Activated T-cell treated with anti-CD3 and anti-CD28 coated beads, Interleukin-2, amount 50 U/mL, for 72 hours (primary cell): Measurements from ENCODE around the gene MED29. TPM values are rescaled to one million over a fixed set of nuclear protein-coding genes. Genes with fewer than 3 reads are reported as not detected.
"Not testable (repeated sequence)": the region's sequence is repeated elsewhere in the genome, so short reads cannot be mapped to it uniquely, and the experiment has no call there.

Experiments used
- ATAC-seq, 2 donors: fragments of 150-1000 bp; cut with Tn5 transposase; replicated peaks in 1 of 2; 2 replicates each; pipeline ENCODE4 v1.10.0; 2021; ENCODE audit warnings: moderate library complexity in 2 of 2, mild to moderate bottlenecking in 1 of 2
- DNase-seq, 2 donors: peaks; one replicate each; pipeline ENCODE4 v3.0.0; 2021 to 2022; ENCODE audit warnings: mixed read lengths in 1 of 2
- H3K27ac Mint-ChIP-seq: one replicate; pipeline ENCODE4 v1.8.0; 2022; ENCODE audit warnings: mild to moderate bottlenecking, moderate library complexity, mixed read lengths
- H3K27me3 Mint-ChIP-seq: one replicate; pipeline ENCODE4 v1.8.0; 2022; ENCODE audit warnings: low read depth, mixed read lengths
- H3K36me3 Mint-ChIP-seq, 2 donors: one replicate each; pipeline ENCODE4 v1.8.0; 2022; ENCODE audit warnings: mixed read lengths in 2 of 2, mild to moderate bottlenecking in 1 of 2; ENCODE audit not compliant: insufficient read depth in 2 of 2
- H3K4me1 Mint-ChIP-seq: one replicate; pipeline ENCODE4 v1.8.0; 2022; ENCODE audit warnings: low read depth, mixed read lengths
- H3K4me3 Mint-ChIP-seq, 2 donors: one replicate each; pipeline ENCODE4 v1.8.0; 2022; ENCODE audit warnings: mild to moderate bottlenecking in 2 of 2, mixed read lengths in 2 of 2, moderate library complexity in 2 of 2
- H3K9me3 Mint-ChIP-seq, 2 donors: one replicate each; pipeline ENCODE4 v1.8.0; 2022; ENCODE audit warnings: mixed read lengths in 2 of 2
- total RNA-seq, 2 donors: library from RNA; stranded (reverse); gene quantifications; one replicate each; pipeline ENCODE4 v1.2.3, GENCODE V29; 2022

Gene MED29
- total RNA-seq, 2 donors from 2014 or later = 26.4 to 34.3 TPM

DNA sequence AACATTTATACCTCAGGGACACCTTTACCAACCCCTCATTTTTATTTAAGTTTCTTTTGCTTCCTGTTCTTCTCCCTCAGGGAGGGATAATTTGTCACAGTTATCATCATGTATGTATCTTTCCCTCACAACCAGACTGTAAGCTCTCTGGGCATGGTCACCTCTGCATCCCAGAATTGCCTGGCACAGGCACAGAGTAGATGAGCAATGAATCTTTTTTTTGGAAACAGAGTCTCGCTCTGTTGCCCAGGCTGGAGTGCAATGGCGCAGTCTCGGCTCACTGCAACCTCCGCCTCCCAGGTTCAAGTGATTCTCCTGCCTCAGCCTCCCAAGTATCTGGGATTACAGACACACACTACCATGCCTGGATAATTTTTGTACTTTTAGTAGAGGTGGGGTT is 11.8 kb upstream of the MED29 start:
- not testable (repeated sequence) for H3K4me1 Mint-ChIP-seq

GRCh38 chr19:39379865-39380396 is 11.2 kb upstream of the MED29 start:
- Mint-ChIP-seq H3K4me1 (no peaks in the 10 kb centered on the region), H3K27me3 (no peaks in the 10 kb centered on the region), H3K36me3 (peaks cover 3 to 17% of the 10 kb centered on the region in 2 donors), H3K27ac (no peak overlapping the region), H3K4me3 (no peak overlapping the region), H3K9me3 (no peaks in the 10 kb centered on the region)
- ATAC-seq (no peak), DNase-seq (no peak)

More for the DNA sequence above, 11.8 kb upstream of the MED29 start:
- DNase-seq, H3K27me3 Mint-ChIP-seq, ATAC-seq, H3K27ac Mint-ChIP-seq, H3K4me3 Mint-ChIP-seq, H3K9me3 Mint-ChIP-seq: not testable (repeated sequence)
- H3K36me3 Mint-ChIP-seq = peaks cover 3 to 17% of the 10 kb centered on the region in 2 donors

- DNase-seq (no peak), ATAC-seq (no peak)
- Mint-ChIP-seq H3K9me3 (no peaks in the 10 kb centered on the region), H3K36me3 (peaks cover 3 to 17% of the 10 kb centered on the region in 2 donors), H3K27ac (no peak overlapping the region), H3K27me3 (no peaks in the 10 kb centered on the region), H3K4me1 (no peaks in the 10 kb centered on the region), H3K4me3 (no peak overlapping the region)
Measured at GRCh38 chr19:39380521-39381502, 10.4 kb upstream of the MED29 start.

GRCh38 chr19:39381910-39382611 is 9.1 kb upstream of the MED29 start:
- ATAC-seq = no peak
- DNase-seq = no peak
- peak overlapping the region; percentile 71 for H3K27ac Mint-ChIP-seq
- H3K36me3 Mint-ChIP-seq = peaks cover under 1 to 22% of the 10 kb centered on the region in 2 donors
- H3K4me1 Mint-ChIP-seq = no peaks in the 10 kb centered on the region
- H3K4me3 Mint-ChIP-seq = no peak overlapping the region
- no peaks in the 10 kb centered on the region for H3K9me3 Mint-ChIP-seq
- no peaks in the 10 kb centered on the region for H3K27me3 Mint-ChIP-seq

- Mint-ChIP-seq H3K36me3 (peaks cover 0 to 20% of the 10 kb centered on the region in 2 donors), H3K4me1 (no peaks in the 10 kb centered on the region), H3K27me3 (no peaks in the 10 kb centered on the region), H3K4me3 (no peak overlapping the region), H3K9me3 (no peaks in the 10 kb centered on the region), H3K27ac (no peak overlapping the region)
- no peak for ATAC-seq
- DNase-seq = no peak
Measured at GRCh38 chr19:39382991-39383828, 8.0 kb upstream of the MED29 start.

GRCh38 chr19:39384839-39385568 is 6.2 kb upstream of the MED29 start:
- Mint-ChIP-seq H3K4me1 (peaks cover 14% of the 10 kb centered on the region), H3K9me3 (no peaks in the 10 kb centered on the region), H3K27me3 (no peaks in the 10 kb centered on the region), H3K27ac (no peak overlapping the region), H3K4me3 (no peak overlapping the region), H3K36me3 (peaks cover 6 to 26% of the 10 kb centered on the region in 2 donors)
- ATAC-seq (no peak), DNase-seq (no peak)

DNA sequence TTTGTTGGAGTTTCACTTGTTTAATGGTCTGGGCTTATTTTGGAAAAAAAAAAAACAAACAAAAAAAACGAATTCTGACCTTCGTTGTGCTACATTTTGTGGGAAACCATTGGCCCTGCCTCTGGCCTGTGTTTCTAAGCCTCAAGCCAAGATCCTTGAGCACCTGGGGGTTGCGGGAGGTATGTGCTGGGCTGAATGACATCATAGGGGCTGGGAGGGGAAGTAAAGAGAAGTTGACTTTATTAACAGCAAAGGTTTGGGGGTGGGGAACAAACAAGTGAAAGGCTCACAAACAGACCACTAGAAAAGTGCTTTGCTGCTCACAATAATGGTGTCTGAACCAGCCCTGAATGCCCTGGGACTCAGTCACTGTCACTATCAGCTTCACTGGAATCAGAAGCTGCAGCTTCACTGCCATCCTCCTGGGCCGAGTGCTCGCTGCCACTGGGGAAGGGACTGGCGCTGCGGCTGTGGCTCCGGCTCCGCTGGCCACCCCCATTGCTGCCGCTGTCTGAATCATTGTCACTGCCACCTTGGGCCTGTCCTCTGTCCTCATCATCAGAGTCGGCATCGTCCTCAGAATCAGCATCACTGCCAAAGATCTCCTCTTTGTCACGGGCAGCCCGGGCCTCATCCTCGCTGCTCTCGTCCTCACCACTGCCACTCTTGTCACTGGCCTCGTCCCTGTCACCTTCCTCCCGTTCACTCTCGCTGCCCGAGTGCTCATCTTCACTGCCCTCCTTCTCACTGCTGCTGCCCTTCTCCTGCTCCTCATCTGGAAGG is 5.4 kb upstream of the MED29 start:
- Mint-ChIP-seq H3K27ac (no peak overlapping the region), H3K4me1 (peaks cover 18% of the 10 kb centered on the region), H3K36me3 (peaks cover 6 to 26% of the 10 kb centered on the region in 2 donors)

GRCh38 chr19:39386557-39386956 is 4.6 kb upstream of the MED29 start:
- Mint-ChIP-seq H3K4me3 (no peak overlapping the region), H3K9me3 (no peaks in the 10 kb centered on the region), H3K27me3 (no peaks in the 10 kb centered on the region), H3K4me1 (peaks cover 23% of the 10 kb centered on the region), H3K36me3 (peaks cover 8 to 26% of the 10 kb centered on the region in 2 donors), H3K27ac (no peak overlapping the region)
- no peak for DNase-seq
- ATAC-seq = no peak

More for the DNA sequence above, 5.4 kb upstream of the MED29 start:
- H3K9me3 Mint-ChIP-seq = no peaks in the 10 kb centered on the region
- DNase-seq = no peak
- ATAC-seq = no peak
- no peaks in the 10 kb centered on the region for H3K27me3 Mint-ChIP-seq
- H3K4me3 Mint-ChIP-seq = no peak overlapping the region

DNA sequence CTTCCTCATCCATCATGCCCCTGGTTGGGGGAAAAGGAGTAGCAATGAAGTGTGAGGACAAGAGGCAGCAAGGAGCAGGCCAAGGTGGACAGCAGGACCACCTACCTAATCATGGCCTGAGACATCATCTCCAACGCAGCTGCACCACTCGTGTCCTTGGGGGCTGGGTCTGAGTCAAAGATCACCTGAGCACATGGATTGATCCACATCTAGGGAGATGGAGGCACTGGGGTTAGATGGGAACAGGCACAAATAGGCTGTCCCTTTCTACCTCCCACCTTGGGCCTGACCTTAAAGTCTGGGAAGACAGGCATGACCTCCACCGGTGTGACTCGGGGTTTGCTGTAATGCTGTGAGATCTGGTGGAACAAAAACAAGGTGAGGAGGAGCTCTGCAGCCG is 2.5 kb upstream of the MED29 start:
- no peaks in the 10 kb centered on the region for H3K9me3 Mint-ChIP-seq
- H3K27ac Mint-ChIP-seq = peak overlapping the region; percentile 43
- ATAC-seq (no peak), DNase-seq (no peak)
- no peaks in the 10 kb centered on the region for H3K27me3 Mint-ChIP-seq
- H3K4me1 Mint-ChIP-seq = peaks cover 40% of the 10 kb centered on the region
- H3K4me3 Mint-ChIP-seq = peak overlapping the region in 1 of 2 donors; percentile 4
- peaks cover 11 to 28% of the 10 kb centered on the region in 2 donors for H3K36me3 Mint-ChIP-seq

DNA sequence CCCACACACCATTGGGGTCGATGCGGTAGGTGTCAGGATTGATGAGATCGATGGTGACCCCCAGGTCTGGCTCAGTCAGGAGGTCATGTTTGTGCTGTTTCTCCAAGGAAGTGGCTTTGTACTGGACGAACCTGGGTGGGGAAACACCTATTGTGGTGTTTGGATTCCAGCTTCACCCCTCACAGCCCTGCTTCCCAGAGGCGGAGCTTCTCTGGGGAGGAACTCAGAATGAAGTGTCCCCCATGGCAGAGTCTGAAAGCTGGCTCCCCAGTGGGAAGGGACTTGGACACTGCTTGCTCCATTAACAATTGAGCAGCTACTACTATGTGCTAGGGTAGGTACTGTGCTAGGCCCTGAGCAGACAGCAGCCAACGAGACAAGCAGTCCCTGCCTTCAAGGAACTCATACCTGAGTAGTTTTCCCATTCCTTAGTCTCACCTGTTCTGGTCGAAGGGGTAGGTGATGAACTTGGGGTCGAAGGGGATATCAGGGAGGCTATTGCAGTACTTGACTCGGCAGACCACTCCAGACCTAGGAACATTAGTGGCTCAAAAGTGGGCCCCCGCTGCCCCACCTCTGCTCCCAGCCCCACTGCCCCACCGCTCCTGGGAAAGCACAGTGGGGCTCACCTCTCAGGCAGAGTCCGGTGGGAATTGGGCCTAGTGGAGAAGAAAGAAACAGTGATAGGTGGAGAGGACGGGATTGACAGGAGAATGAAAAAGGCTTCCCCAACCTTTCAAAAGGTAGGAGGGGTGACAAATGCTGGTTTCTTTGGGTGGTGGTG is 1.4 kb upstream of the MED29 start:
- DNase-seq = no peak
- Mint-ChIP-seq H3K36me3 (peaks cover 11 to 31% of the 10 kb centered on the region in 2 donors), H3K4me3 (peak overlapping the region; percentile 99), H3K27ac (peak overlapping the region; percentile 95), H3K4me1 (peaks cover 44% of the 10 kb centered on the region), H3K9me3 (no peaks in the 10 kb centered on the region), H3K27me3 (no peaks in the 10 kb centered on the region)
- no peak for ATAC-seq

DNA sequence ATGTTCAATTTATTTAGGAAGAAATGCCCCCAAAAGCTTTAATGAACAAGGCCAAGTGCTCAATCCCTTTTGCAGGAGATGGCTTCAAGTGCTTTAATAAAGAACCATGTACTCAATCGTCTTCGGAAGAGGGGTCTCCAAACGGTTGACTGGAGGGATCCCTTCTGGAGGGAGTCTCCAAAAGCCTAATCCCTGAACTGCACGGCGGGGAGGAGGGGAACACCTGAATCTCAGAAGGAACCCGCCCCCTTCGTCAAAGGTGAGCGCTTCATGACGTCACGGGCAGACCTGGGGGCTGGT is 777 bp upstream of the MED29 start:
- DNase-seq (no peak), ATAC-seq (no peak)
- Mint-ChIP-seq H3K4me1 (peaks cover 46% of the 10 kb centered on the region), H3K36me3 (peaks cover 11 to 34% of the 10 kb centered on the region in 2 donors), H3K27me3 (no peaks in the 10 kb centered on the region), H3K9me3 (no peaks in the 10 kb centered on the region), H3K4me3 (peak overlapping the region; percentile 99), H3K27ac (peak overlapping the region; percentile 95)
